SW480 (cell line): ENCODE measurements around the gene RET.

Experiments
- DNase-seq: peaks from one replicate; pipeline ENCODE4 v3.0.0-alpha.2; 2016; ENCODE audit warnings: low spot score

Gene RET

DNA sequence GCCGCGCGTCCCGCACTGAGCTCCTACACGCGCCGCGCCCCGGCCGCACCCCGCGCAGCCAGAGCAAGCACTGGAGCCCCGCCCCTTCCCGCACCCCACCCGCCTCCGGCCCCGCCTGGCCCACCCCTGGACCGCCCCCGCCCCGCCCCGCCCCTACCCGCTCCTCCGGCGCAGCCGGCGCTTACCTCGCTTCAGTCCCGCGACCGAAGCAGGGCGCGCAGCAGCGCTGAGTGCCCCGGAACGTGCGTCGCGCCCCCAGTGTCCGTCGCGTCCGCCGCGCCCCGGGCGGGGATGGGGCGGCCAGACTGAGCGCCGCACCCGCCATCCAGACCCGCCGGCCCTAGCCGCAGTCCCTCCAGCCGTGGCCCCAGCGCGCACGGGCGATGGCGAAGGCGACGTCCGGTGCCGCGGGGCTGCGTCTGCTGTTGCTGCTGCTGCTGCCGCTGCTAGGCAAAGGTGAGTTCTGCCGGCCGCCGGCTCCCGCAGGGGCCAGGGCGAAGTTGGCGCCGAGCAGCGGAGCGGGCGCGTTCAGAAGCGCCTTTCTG is at the start of gene RET:
Gene RET, plus strand, starts transcription at position 194 of the 545 bp plus-strand sequence. Its CDS starts 190 bp downstream, at position 384.
- DNase-seq = no peak

DNA sequence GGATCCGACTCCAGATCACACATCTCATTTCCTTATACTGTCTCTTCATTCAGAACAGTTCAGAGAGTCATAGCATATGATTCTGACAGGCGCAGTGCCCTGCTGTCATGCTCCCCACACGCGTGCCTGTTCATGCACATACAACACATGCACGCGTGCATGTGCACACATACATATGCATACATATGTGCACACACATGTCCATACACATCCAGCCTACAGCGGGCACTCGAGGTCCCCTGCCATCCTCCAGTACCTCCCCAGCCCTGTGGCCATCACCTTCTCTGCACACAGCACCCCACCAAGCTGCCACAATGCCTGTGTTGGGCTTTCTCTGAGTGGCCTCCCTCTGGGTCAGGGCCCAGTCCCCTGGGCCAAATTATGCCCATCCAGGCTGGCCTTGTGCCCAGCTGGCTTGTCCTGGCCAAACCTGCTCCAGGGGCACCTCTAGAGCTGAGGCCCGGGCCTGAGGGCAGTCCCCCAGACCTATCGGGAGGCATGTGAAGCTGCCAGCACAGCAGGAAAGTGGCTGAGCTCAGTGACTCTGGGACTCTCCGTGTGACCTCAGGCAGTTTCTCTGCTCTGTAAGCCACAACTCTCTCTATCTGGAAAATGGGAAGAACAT is 49.4 kb upstream of the RET start:
- DNase-seq = no peak

DNA sequence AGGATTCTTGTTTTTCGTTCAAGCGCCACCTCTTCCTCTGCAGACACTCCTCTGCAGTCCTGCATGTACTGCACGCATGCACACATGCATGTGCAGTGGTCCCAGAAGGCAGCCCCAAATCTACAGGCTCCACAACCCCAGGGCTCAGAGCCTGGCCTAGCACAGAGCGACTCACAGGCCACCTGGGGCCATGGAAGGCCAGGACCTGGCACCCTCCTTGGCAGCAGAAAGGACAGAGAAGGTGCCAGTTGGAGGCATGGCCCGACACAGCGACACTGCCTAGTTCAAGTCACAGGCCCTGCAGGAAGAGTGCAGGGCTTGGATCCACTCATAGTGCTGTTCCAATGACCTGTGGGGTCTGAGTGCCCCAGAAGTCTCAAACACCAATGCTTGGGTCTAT is 48.7 kb upstream of the RET start:
- no peak for DNase-seq

DNA sequence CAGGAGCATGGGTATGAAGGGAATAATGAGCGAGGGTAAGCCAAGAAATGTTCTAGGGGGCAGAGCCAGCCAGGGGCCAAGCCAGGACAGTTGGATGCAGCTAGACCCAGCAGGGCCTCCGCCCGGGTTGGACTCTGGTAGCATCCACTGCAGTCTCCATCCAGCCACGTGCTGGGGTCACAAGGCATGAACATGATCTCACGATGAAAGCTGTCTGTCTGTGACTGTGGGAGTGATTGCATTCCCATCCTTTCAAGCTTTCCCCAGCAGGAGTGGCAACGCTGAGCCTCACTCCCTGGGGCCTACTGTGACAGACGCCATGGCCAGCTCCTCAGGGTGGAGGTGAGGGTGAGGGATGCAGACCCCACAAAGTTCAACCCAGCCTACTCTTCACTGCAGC is 47.8 kb upstream of the RET start:
- no peak for DNase-seq

DNA sequence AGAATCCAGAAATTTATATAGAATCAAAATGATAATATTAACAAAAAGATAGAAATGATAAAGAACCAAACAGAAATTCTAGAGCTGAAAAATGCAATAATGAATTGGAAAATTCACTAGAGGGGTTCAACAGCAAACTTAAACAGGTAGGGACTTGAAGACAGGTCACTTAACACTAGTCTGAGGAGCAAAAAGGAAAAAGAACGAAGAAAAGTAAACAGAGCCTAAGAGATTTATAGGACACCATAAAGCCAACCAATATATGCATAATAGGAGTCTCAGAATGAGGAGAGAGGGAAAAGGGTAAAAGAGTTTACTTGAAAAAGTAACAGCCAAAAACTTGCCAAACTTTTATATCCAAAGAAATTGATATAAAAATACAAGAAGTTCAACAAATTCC is 44.3 kb upstream of the RET start:
- no peak for DNase-seq

DNA sequence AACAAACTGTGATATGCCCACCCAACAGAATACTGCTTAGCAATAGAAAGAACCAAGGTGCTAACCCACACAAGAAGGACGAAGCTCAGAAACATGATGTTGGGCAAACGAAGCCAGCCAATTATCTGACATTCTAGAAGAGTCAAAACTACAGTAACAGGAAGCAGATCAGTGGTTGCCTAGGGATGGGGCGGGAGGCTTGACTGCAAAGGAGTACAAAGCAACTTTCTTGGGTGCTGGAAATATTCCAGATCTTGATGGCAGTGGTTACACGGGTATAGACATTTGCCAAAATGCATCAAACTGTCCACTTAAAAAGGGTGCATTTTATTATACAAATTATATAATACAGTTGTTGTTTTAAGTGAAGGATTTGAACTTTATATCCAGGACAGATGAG is 41.1 kb upstream of the RET start:
- DNase-seq = no peak

DNA sequence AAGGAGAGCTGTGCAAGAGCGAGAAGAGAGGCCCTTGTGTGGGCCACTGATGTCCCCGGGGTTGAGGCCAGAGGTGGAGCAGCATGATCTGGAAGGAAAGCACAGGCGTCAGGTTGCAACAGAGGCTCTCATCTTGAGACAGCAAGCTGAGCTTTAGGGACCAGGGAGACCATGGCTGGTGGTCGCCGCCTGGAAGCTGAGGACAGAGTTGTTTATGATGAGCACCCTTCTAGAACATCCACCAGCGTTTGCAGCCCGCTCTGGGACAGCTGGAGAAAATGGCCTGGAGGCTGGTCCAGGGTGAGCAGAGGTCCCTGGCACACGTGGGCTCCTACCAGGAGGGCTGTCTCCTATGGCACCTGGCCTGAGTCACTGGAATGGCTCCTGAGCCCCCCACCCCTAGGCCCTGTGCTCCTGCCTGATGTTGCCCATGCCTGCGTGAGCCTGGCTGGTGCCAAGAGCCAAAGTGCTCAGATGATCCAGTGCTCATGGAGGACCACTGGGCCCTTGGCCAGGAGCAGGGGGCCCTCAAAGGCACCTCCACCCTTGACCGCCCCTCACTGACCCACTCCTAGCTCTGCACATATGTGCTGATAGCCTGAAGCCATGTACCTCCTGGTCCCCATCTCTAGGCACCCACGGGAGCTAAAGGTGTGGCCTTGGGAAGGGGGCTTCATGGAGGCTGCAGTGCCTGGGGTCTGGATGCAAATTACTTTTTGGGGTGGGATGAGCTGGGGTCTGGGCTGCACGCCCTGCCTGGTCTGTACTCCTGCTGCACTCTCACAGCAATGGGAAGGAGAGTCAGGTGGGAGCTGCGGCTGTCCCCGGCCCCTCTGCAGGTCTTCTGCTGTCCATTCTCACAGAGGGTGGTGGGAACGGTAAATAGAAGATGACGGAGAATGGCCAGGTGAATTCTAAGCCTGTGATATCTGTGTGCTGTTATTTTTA is 40.1 kb upstream of the RET start:
- no peak for DNase-seq

DNA sequence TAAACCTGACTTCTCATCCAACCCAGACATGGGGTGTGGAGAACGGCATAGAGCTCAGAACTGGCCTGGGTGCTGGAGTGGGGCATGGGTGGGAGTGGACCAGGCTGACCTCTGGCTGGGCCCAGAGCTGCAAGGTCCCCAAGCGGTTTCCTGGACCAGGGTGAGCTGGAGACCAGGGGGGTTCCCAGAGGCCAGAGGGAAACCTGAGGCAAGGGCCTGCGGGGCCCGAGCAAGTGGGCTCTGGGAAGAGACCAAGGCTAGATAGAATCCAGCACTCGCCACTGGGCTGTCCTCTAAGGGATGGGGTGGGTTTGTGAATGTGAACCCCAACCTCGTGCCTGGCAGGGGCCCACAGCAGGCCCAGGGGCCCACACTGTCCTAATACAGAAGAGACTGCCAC is 39.4 kb upstream of the RET start:
- DNase-seq = no peak

DNA sequence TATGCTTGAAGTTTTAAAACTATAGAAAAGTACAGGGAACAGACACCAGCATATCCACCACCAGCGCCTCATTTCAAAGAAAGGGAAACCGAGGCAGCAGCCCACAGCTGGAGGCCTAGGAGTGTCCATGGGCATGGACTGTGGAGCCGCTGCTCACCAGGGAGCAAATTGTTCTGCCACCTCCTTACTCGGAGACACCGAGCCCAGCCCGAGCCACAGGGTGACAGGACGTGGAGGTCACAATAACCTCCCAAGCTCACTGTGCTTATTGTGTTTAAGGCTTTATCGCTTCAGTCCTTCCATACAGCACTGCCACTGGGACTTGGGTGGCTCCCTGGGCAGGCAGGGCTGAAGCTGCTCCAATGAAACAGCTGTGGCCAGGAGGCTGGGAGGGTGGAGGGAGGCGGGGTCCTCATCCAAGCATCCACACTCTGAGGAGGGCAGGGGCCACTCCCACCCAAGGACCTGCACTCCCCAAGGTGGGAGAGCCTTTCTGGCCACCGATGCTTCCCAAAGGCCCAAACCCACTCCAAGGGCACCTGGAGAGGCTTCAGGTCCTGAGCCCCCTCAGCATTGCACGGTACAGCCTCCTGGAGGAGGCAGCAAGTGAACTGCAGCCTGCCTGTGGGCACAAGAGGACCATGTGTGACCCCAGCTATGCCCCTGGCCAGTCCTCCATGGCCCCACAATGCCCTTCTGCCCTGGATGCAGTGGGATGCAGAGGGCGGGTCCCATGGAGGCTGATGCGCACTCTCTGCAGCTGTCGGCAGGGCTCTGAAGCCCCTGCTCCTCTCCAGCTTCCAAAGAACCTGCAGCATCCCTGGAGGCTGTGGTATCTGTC is 38.7 kb upstream of the RET start:
- DNase-seq = no peak

DNA sequence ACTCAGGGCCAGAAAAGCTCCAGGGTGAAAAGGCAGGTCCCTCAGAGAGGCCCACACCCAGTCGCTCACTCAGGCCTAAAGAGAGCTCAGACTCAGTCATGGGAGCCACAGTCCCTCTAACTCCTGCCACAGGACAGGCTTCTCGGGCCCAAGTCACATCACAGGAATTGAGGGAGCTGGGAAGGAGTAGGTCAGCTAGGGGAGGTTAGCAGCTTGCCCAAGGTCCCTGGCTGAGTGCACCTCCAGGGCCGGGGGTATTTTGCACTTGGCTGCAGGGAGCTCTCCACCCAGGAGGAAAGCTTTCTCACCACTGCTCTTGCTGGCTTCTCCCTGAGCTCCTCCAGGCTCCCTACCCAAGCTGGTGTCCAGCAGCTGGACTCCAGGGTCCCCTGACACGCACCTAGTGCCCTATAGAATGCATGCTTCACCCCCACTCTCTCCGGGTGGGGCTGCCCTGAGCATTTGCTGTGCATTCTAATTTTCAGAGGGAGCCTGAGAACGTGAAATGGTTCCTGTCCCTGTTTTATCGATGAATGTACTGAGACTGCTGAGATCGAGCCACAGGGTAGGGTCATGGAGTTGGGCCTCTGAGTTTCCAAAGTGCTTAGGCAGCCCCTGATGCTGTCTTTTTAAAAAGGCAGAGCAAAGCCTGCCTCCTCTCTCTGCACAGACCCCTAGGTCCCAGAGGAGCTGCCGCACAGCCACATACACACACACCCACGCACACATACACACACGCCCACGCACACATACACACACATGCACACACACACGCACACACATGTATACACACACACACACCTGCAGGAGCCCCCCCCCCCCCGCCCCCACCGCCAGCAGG is 37.9 kb upstream of the RET start:
- no peak for DNase-seq

DNA sequence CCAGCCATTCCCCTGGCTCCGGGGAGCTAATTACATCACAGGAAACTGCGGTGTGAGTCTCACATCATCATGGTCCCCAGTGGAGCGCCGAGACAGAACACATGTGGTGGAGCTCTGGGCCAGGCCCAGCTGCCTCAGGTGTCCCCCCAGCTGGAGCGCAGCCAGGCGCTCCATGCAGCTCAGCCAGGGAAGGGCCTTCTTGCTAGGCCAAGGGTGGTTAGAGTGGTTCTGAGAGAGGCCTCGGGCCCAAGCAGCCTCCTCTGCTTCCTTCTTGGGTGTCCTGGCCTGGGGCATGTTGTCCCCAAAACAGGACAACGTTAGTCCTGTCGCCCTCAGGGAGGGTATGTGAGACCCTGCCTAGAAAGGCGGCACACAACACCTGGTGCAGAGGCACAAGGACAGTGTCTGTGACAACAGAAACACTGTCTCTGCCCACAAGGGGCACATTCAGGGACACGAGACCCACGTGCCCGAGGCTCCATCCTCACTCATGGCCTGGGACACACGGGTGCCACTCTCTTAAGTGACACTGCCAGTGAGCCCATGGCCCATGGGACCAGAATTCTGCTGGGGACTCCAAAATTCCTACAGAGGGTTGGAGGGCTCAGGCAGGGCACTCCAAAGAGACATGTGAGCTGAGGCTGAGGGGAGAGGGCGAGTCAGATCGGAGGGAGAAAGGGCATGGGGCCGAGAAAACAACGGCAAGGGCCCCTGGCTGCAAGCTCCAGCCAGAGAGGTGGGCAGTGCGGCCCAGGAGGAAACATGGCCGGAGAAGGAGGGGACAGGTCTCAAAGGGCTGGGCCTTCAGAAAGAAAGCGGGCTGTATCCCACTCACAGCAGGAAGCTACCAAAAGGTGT is 37.0 kb upstream of the RET start:
- no peak for DNase-seq

DNA sequence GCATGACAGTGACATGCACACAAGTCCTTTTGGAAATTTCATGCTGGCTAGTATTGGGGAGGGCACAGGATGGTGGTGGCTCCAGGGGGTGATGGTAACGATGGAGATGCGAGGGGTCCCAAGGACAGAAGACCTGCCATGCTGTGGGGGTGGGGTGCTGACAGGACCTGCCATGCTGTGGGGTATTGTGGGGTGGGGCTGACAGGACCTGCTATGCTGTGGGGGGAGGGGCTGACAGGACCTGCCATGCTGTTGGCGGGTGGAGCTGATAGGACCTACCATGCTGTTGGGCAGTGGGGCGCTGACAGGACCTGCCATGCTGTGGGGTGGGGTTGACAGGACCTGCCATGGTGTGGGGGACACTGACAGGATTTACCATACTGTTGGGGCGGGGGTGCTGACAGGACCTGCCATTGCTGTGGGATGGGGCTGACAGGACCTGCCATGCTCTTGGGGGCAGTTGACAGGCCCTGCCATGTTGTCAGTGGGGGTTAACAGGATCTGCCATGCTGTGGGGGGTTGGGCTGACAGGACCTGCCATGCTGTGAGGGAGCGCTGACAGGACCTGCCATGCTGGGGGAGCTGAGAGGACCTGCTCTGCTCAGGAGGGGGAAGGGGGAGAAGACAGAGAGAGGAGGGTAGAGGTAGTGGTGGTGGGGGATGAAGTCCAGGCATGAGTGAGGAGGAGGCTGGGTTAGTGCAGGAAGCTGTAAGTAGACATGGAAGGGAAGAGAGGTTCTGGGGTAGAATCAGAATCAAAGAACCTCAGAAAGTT is 36.2 kb upstream of the RET start:
- no peak for DNase-seq

DNA sequence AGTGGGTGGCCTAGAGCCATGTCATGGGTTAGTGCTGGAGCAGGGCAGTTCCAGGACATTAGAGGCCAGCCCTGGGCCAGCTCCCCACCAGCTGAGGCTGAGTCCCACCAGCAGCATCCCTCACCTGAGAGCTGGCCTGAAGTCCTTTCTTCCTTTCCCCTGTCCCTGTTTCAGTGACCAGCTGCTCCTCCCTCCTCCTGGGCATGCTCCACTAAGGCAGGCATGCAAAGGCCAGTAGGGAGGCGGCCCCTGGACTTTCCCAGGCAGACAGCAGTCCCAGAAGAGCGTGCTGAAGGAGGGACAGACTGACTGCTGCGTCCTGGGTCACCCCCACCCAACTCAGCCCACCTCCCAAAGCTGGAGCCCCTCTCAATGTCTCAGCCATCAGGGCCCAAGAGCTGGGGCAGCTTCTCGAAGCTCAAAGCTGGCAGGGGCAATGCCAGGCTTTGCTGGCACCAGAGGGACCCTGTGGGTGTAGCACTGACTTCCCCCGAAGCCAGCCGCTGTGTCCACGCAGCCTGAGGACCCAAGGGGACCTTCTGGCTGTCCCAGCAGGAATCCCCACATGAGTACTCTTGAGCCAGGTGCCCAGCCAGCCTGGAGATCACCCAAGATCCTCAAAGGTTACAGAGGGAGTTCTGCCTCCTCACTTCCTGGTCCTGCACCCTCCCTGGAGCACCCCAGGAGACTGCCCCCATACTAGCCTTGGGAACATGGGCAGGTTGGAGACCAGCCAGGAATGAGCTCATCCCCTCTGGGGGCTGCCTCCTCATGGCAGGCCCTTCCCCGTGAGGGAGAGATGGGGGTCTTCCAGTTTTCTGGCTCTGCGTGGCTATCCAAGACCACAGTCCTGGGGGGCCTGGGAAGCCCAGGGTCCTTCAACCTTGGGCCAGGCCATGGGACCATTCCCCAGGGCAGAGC is 35.2 kb upstream of the RET start:
- no peak for DNase-seq

DNA sequence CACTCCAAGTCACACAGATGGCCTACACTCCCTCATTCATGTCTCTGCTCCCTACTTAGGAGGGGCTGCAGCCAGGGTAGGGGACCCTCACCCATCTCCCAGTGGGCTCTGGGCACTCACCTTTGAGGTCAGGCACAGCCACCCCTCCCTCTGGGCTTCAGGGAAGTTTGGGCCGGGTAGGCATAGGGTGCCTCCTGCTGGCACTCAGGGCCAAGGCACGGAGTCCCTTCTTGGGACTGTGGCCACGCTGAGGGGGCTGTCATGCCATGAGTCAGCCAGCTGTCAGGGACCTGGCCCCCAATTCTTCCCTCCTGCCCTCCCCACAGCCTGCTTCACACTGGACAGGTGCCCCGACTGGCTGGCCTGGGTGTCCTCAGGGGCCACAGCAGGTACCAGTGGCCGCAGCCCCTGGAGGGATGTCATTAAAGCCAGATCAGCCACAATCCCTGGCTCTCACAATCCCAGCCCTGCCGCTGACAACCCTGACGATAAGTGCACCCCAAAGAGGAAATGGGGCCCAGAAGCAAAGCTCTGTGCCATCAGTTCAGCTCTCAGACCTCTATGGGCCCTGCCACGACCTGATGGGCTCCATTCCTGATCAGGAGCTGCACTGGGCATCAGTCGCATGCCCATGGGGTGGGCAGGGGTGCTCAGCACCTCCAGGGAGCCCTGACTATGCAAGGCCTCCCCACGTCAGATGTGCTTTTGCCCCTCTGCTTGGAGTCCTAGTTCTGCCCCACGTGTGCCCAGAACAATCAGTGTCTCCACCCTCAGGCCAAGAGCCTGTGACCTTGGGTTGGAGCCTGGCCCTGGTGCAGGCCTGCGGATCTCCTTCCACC is 34.1 kb upstream of the RET start:
- DNase-seq = no peak

DNA sequence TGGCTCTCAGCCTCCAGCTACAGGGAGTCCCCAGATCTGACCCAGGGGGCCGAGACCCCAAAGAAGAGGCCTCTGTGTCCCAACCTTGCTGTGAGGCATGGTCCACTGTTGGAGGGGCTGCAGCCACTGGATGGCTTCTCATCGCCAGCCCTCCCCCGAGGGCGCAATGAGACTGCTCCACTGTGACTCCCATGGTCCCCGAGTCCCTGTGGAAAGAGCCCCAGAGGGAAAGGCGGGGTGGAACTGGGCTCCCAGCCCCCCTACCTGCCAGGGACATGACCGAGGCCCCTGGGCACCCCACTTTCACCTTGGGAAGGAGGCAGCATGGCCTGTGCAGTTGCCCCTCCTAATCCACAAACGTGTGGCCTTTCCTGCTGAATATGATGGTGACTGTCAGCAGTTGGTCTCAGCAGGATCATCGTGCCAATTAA is 33.5 kb upstream of the RET start:
- no peak for DNase-seq

DNA sequence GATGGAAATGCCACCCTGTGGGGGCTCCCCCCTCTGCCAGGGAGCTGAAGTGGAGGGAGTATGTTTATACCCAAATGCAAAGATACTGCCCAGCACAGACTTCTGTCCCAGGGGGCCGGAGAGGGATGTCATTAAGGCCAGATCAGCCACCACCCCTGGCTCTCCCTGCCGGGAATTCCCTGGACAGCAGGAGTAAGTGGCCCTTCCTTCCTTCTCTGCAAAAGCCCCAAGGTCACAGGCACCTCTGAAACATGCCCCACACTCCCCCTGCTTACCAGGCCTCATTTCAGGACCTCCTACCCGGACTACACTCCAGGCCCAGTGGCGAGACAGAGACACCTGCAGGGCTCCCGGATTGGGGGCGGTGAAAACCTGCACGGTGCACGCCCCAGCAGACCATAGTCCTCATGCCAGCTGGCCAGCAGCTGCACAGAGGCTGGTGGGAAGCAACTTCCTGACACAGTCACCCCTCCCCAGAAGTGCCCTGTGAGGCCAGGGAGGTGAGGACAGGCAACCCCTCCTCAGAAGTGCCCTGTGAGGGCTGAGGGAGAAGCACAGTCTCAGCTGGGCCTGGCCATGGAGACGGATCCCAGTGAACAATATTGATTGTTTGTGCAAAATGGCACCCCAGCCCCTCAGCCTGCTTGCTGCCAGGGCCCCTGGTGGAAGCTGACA is 33.0 kb upstream of the RET start:
- DNase-seq = no peak

DNA sequence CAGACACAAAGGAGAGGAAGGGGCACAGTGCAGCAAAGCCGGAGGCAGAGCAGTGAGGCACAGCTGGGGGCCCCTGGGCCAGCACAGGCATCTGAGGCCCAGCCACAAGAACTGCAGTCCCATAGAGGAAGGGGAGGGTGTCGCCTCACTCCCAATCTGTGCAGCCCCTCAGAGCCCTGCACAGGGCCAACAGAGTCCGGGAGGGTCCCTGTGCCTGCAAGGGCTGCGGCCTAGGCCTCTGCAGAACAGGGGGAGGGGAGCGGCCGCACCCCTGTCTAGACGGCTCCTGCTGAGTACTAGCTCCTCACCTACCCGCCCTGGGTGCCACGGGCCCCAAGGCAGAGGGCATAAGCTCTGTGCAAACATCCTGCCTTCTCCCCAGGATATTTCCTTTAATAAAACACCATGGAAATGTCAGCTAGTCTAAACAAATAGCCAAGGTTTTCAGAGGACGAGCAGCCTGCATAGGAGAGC is 32.4 kb upstream of the RET start:
- DNase-seq = no peak
